Caki2 (cell line): ENCODE results near the gene CHD1. TPM values are rescaled to one million over a fixed set of nuclear protein-coding genes. Genes with fewer than 3 reads are reported as not detected.

Experiments
- DNase-seq: peaks from one replicate; pipeline ENCODE4 v3.0.0-alpha.2; 2015; ENCODE audit warnings: low read depth
- in situ Hi-C: cut with HindIII; loops from 2 replicates; pipeline ENCODE4 v1.10.0; 2016; ENCODE audit warnings: low sequenced_read_pairs, low pct_unique_long_range_greater_than_20kb, mixed read lengths
- total RNA-seq: library from RNA; depleted of rRNA; stranded (reverse); fragments of >200 nt; shearing (Covaris generic); gene quantifications from 2 replicates; pipeline ENCODE4 v1.2.3, GENCODE V29; 2014; ENCODE audit warnings: low replicate concordance; rRNA removed

CHD1 gene
- total RNA-seq, 1 experiment from 2014 or later, result 17.0 TPM

DNA sequence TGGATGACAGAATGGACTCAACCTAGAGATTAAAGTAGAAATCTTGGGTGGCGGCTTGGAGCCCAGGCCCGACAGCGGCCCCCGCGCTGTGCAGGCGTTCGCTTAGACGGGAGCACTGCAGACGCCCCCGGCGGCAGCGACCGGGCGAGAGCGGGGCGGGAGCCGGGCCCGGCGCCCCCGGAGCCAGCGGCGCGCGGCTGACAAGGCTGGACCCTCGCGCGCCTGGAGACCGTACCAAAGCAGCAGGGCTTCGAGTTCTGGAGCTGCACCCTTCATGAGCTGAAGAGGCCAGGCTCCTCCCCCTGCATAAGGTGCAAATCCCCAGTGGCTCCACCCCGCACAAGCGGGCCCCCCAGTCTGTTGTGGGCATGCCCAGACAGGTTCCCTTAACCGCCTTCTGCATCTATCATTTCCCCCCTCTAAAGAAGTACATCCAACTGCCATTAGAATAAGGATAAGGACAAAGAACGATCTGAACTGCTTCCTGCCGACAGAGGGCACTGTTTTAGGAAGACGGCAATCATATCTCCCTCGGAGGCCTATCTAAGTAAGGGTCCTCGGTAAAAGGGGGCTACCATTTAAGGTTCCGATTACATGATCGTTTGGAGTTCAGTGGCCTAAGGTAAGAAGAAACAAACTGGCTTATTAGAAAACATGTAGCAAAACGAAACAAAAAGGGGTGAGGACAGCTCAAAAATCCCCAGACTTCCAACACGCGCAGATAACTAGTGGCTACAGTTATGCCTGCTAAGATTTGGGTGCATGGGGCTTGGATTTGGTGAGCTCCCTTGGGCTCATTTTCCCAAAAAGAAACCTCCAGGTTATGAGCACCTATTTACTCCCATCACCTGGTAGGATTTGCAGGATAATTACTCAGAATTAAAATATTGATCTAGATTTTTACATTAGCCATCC lies 89.1 kb downstream of the CHD1 start:
- no peak for DNase-seq
- in situ Hi-C loops, result no loop called here

DNA sequence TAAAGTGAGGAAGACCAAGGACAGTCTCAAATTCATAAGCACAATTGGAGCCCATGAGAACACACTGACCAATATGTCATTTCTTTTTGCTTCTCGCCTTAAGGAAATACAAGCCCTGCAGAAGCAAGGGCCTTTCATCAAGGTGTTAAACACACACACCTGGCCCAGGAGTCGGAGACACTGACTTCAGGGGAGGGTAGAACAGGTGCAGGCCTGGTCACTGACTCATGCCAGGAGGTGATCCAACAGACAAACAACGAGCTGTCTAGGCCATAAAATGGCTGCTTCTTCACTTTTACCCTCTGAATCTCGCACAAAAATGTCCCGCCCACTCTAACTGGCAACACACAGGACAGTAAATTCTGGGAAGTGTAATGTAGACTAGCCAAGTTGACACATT lies 92.6 kb downstream of the CHD1 start:
- in situ Hi-C loops, result no loop called here
- no peak for DNase-seq

DNA sequence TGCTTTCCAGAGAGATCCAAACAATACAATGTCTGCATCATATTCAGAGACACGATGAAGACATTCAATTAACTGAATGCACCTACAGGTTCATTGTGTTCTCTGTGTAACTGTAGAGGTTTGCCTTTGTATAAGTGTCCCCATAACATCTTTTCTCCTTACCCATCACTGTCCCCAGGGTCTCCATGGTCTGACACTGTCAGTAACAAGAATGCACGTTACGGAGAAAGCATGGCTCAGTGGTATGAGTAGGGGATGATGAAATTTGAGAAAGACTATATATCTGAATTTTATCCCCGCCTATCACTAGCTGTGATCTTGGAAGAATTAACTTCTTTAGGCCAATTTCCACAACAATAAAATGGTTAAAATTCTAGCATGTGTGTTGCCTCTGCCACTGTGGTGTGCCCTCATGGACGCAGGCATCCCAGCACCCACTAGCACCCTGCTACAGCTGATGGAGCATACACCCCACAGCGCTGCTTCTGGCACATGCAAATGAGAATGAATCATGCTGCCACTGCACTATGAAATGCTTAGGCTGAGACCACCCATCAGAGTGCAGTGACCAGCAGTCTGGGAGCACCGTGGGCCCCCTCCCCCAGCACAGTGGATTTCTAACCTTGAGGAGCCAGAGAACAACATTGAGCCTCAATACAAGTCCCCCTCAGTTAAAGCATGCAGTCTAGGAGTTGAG lies 101.1 kb downstream of the CHD1 start:
- in situ Hi-C loops, result no loop called here
- no peak for DNase-seq

DNA sequence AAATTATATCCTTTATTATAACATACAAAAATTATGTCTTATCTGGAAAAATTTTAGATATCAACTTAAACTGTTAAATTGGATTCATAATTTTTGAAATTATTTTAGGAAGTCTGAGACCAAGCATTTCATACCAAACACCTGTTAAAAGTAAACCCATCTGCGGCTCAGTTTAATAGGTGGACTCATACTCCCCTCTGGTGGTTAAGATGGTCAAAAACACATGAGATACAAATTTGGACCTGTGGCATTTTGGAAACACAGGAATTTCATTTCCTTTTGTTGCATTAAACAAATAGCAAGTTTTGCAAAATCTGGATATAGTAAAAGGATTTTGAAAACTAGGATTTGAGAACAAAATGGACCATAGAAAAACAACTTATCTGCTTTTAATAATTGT lies 101.6 kb downstream of the CHD1 start:
- peak; percentile 4 for DNase-seq
- in situ Hi-C loops, result no loop called here

DNA sequence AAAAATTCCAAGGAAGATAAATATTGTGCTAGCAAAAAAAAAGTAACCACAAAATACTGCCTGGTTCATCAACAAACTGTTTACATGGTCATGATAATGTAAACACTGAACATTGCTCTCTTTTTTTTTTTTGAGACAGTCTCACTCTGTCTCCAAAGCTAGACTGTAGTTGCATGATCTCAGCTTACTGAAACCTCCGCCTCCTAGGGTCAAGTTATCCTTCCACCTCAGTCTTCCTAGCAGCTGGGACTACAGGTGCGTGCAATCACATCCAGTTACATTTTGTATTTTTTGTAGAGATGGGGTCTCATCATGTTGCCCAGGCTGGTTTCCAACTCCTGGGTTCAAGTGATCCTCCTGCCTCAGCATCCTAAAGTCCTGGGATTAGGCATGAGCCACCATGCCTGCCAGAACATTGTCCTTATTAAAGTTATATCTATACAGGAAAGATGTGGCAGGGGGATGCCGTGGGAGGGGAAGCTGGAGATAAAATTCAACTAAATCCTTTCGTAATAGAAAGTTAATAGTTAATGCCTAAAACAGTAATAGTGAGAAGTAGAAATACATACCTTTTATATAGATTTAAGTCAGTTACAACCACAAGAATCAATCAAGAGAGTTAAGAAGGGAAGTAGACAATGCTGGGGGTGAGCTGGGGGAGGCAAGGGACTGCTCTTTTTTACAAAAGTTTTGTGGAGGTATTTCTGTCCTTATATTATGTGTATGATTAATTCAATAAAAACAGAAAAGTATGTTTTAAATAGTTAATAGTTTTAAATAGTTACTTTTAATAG lies 103.0 kb downstream of the CHD1 start:
- in situ Hi-C loops, result no loop called here
- DNase-seq, result no peak

DNA sequence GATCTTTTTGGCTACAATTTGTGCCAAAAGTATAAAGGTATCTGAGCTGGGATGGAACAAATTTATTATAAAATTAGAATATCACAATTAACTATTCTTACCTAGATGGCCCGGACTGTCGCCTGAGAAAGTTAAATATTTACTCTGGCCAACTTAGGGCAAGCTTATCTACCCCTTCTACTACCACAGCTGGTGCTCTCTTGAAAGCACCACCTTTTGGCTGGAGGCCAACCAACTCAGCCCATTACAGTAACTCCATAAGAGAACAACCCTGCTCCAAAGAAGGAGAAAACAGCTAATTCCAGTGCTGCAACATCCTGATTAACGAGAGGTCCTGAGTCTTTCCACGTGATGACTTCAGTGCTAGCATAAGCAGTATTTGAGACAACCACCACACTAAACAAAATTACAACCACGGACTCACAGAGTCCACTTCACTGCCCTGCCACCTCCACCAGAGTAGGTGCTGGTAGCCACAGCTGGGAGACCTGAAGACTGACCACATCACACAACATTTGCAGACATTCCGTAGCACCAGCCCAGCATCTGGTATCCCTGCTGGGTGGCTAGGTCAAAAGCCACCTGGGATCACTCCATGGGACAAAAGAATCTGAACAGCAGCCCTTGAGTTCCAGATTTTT lies 112.1 kb downstream of the CHD1 start:
- in situ Hi-C loops, result no loop called here
- DNase-seq, result no peak

DNA sequence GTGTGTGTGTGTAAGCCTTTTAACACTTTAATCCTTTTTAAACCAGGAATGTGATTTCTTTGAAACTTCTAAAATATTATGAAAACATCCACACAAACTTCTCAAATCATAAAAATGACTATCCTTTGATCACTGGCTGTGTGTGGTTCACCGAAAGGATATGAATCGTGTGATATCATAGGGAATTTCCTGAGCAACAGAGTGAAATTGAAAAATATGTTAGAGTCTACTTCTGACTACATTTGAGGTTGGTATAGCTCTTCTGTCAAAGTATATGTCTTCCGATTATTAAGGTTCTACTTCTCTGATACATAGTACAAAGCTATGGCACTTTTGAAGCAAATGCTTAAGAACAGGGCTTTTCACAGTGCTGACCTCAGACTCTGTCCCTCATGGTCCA lies 115.1 kb downstream of the CHD1 start:
- DNase-seq, result no peak
- in situ Hi-C loops, result no loop called here

DNA sequence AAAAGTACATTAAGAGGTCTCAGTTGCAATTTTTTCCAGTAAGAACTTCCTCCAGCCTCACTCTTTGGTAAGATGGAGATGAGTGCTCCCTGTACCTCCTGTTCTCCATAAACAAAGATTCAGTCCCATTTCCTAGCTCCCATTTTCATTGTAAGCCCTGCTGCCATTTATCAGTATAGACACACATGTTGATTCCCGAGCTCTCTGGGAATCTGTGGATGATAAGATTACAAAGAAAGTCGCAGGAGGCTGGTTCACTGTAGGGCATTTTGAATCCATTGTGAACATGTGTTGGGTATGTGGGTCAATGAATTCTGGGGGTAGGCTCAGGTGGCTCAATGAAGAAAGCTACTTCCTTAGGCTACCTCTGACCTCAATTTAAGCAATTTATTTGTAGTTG lies 118.6 kb downstream of the CHD1 start:
- in situ Hi-C loops, result no loop called here
- DNase-seq, result no peak

DNA sequence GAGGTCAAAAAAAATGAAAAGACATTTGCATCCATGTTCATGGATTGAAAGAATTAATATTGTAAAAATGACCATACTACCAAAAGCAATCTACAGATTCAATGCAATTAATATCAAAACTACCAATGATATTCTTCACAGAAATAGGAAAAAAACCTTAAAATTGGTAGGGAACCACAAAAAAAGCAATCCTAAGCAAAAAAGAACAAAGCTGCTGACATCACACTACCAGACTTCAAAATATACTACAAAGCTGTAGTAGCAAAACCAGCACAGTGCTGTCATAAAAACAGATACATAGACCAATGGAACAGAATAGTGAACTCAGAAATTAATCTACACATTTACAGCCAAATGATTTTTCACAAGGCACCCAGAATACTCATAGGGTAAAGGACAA lies 121.0 kb downstream of the CHD1 start:
- in situ Hi-C loops, result no loop called here
- no peak for DNase-seq

DNA sequence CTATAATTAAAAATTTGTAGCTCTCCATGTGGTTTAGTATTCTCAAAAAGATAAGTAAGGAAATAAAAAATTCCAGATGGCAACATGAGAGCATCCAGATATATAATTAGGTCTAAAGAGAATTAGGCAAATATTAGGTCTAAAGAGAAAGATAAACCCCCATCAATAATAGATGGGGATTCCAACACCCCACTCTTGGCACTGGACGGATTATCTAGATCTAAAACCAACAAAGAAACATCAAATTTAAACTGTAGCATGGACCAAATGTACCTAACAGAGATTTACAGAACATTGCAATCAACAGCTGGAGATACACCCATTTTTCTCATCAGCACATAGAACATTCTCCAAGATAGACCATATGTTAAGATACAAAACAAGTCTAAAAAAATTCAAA lies 123.7 kb downstream of the CHD1 start:
- in situ Hi-C loops, result no loop called here
- DNase-seq, result no peak

DNA sequence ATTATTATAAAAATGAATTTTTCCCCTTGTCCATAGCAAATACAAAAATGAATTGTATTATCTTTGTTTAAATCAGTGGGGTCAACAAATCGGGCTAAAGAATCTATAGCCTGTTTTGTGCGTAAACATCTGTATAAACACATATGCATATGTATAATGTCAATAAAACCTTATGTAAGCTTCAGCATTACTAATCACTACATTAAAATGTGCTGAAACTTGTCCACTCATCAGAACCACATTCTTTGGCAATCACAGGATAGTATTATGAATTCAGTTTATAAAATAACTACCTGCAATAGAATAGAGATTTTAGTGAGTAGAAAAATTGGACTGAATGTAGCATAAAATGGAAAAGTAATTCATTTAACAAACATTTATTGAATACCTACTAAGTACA lies 124.7 kb downstream of the CHD1 start:
- no peak for DNase-seq
- in situ Hi-C loops, result no loop called here

Other genes starting within 250 kb of the CHD1 start
- 1.7 and 3.1 TPM in 2 replicates for gene RGMB, start 155.3 kb downstream of the CHD1 start, total RNA-seq